Measurements from ENCODE around the gene CDKN1C. TPM values are rescaled to one million over a fixed set of nuclear protein-coding genes. Genes with fewer than 3 reads are reported as not detected.

Gene CDKN1C
- total and polyA plus RNA-seq, 2 experiments from 2014 or later = 470 to 526 TPM

DNA sequence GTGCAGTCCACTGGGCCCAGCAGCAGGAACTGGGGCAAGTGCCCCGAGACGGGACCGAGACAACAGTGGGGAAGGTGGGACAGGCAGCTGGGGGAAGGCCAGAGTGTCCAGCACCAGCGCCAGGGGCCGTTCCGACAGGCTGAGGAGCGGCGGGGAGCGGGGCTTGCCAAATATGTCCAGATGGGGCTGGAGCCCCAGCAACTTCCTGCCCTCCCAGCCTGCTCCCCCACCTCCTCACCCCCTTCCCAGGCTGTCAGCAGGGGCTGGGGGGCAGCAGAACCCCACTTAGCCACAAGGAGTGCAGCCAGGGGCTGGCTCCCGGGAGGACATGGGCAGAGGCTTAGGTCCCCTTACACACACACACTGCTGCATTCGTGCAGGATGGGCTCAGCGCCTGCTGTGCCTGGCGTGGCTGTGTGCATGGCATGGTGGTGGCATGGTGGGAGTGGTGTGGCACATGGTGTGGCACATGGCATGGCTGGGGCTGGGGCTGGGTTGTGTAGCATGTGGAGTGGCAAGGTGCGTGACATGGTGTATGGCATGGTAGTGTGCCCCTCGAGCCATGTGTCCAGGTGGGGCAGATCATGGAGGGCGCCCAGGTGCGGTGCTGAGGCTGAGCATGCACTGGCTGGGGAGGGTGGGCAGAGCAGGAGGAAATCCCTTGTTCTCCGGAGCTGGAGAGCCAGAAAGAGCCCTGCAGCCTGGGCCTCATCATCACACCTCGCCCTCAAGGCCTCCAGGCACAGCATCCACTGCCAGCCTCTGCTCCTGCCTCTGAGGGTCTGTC lies 51.7 kb downstream of the CDKN1C start:
- H3K27ac ChIP-seq = peak overlapping the region; percentile 50
- H3K27me3 ChIP-seq = no peaks in the 10 kb centered on the region
- no peak overlapping the region for H2AFZ ChIP-seq
- H3K36me3 ChIP-seq (replicated peaks; ENCODE audit: insufficient read depth, low read depth) = no peaks in the 10 kb centered on the region
- H3K9me2 ChIP-seq (replicated peaks; ENCODE audit: insufficient read depth) = no peaks in the 10 kb centered on the region
- H3K79me2 ChIP-seq = no peaks in the 10 kb centered on the region
- DNase-seq (ENCODE audit: low spot score) = no peak
- H4K20me1 ChIP-seq (ENCODE audit: insufficient read depth, poor library complexity, severe bottlenecking) = no peaks in the 10 kb centered on the region
- 89% methylated on average over 13 of the region's 19 CpGs for WGBS (ENCODE audit: low lambda C conversion rate, missing lambda C conversion rate)
- H3K9me3 ChIP-seq (ENCODE audit: low read depth) = no peaks in the 10 kb centered on the region
- H3K4me1 ChIP-seq (ENCODE audit: insufficient read depth) = peaks cover 46% of the 10 kb centered on the region
- no peak overlapping the region for H3K4me2 ChIP-seq
- no peak for TF ChIP-seq EZH2 (IDR thresholded peaks at IDR 0.05; ENCODE audit: borderline replicate concordance)
- no peak for TF ChIP-seq EZH2phosphoT487 (IDR thresholded peaks at IDR 0.05; ENCODE audit: low read depth, severe bottlenecking, unreplicated experiment)
- TF ChIP-seq, protein P1, sequence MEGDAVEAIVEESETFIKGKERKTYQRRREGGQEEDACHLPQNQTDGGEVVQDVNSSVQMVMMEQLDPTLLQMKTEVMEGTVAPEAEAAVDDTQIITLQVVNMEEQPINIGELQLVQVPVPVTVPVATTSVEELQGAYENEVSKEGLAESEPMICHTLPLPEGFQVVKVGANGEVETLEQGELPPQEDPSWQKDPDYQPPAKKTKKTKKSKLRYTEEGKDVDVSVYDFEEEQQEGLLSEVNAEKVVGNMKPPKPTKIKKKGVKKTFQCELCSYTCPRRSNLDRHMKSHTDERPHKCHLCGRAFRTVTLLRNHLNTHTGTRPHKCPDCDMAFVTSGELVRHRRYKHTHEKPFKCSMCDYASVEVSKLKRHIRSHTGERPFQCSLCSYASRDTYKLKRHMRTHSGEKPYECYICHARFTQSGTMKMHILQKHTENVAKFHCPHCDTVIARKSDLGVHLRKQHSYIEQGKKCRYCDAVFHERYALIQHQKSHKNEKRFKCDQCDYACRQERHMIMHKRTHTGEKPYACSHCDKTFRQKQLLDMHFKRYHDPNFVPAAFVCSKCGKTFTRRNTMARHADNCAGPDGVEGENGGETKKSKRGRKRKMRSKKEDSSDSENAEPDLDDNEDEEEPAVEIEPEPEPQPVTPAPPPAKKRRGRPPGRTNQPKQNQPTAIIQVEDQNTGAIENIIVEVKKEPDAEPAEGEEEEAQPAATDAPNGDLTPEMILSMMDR (IDR thresholded peaks at IDR 0.05; ENCODE audit: poor library complexity) = no peak
- H3K4me3 ChIP-seq = no peak overlapping the region

Small RNAs within 50 kb of the gene (small RNA-seq; reads per million reads assigned to genes)
- not detected for gene AC013791.1

Other genes starting within 250 kb of the CDKN1C start
- gene KCNQ1OT1, start 185.8 kb downstream of the CDKN1C start, total RNA-seq = 6.6 and 7.9 TPM in 2 replicates
- gene KCNQ1OT1, start 185.8 kb downstream of the CDKN1C start, polyA plus RNA-seq = 3.1 and 4.0 TPM in 2 replicates
- gene PHLDA2, start 43.6 kb upstream of the CDKN1C start, total RNA-seq = 7.1 and 8.5 TPM in 2 replicates
- 62.4 and 67.4 TPM in 2 replicates for gene PHLDA2, start 43.6 kb upstream of the CDKN1C start, polyA plus RNA-seq
- gene NAP1L4, start 106.6 kb upstream of the CDKN1C start, total RNA-seq = 75.7 and 79.0 TPM in 2 replicates
- gene NAP1L4, start 106.6 kb upstream of the CDKN1C start, polyA plus RNA-seq = 101 and 118 TPM in 2 replicates
- 35.5 and 44.1 TPM in 2 replicates for gene CARS1, start 171.6 kb upstream of the CDKN1C start, total RNA-seq
- 41.8 and 42.0 TPM in 2 replicates for gene CARS1, start 171.6 kb upstream of the CDKN1C start, polyA plus RNA-seq

Data from hepatocyte (in vitro differentiated cells).